ENCODE measurements around the gene SLC4A1.

The SLC4A1 gene

GRCh38 chr17:44267818-44268490 lies at the start of gene SLC4A1:
Gene SLC4A1, minus strand, starts transcription at chr17:44268135. Its CDS starts 5,269 bp downstream, at chr17:44262866.
- Histone ChIP-seq H3K79me2 (ENCODE audit: insufficient read depth, low read length) (no peaks in the 10 kb centered on the region), H3K36me3 (ENCODE audit: insufficient read depth, low read length) (no peaks in the 10 kb centered on the region), H3K9me3 (ENCODE audit: insufficient read depth, low read length, severe bottlenecking) (no peaks in the 10 kb centered on the region), H3K9ac (ENCODE audit: low read depth, low read length) (no peak within 1 kb of the TSS), H3K4me1 (ENCODE audit: insufficient read depth, low read length) (no peaks in the 10 kb centered on the region), H2AFZ (ENCODE audit: low read depth, low read length) (no peak within 1 kb of the TSS), H3K4me2 (ENCODE audit: insufficient read depth, low read length) (no peak within 1 kb of the TSS), H3K4me3 (ENCODE audit: low read depth in 1 of 2, low read length in 2 of 2) (no peak within 1 kb of the TSS), H3K27me3 (ENCODE audit: insufficient read depth, low read length, poor library complexity) (peaks cover 1% of the 10 kb centered on the region), H3K27ac (ENCODE audit: low read length) (no peak within 1 kb of the TSS), H4K20me1 (ENCODE audit: insufficient read depth, low read length) (no peaks in the 10 kb centered on the region)
- DNase-seq (no peak), ATAC-seq (ENCODE audit: insufficient read depth, low read depth) (no peak)
- TF ChIP-seq, protein P1, sequence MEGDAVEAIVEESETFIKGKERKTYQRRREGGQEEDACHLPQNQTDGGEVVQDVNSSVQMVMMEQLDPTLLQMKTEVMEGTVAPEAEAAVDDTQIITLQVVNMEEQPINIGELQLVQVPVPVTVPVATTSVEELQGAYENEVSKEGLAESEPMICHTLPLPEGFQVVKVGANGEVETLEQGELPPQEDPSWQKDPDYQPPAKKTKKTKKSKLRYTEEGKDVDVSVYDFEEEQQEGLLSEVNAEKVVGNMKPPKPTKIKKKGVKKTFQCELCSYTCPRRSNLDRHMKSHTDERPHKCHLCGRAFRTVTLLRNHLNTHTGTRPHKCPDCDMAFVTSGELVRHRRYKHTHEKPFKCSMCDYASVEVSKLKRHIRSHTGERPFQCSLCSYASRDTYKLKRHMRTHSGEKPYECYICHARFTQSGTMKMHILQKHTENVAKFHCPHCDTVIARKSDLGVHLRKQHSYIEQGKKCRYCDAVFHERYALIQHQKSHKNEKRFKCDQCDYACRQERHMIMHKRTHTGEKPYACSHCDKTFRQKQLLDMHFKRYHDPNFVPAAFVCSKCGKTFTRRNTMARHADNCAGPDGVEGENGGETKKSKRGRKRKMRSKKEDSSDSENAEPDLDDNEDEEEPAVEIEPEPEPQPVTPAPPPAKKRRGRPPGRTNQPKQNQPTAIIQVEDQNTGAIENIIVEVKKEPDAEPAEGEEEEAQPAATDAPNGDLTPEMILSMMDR (IDR thresholded peaks at IDR 0.05; ENCODE audit: borderline replicate concordance, extremely low read depth, low read length, poor library complexity, severe bottlenecking) = no peak
- TF ChIP-seq EZH2 (IDR thresholded peaks at IDR 0.05; ENCODE audit: borderline replicate concordance, low read depth, low read length, severe bottlenecking) = no peak

DNA sequence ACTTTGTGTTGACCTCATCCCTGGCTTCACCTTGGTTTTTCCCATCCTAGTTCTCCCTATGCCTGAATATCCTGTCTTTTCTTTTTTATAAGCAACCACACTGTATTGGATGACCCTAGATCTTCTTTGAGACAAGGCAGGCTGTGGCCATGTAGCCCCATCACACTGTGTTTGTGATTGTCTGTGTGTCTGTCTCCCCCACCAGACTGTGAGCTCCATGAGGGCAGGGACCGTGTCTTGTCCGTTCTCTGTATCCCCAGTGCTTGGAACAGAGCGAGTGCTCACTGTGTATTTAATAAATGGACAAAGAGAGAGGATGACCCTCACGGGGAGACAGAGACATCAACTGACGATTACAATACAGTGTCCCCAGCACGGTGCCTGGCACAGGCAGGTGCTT lies 49.6 kb upstream of the SLC4A1 start:
- no peak overlapping the region for H3K27ac ChIP-seq (ENCODE audit: low read length)

GRCh38 chr17:44315760-44316731 lies 48.1 kb upstream of the SLC4A1 start:
- no peak overlapping the region for H3K9ac ChIP-seq (ENCODE audit: low read depth, low read length)

More for the DNA sequence above, 49.6 kb upstream of the SLC4A1 start:
- ATAC-seq (ENCODE audit: insufficient read depth, low read depth) = no peak
- no peaks in the 10 kb centered on the region for H3K9me3 ChIP-seq (ENCODE audit: insufficient read depth, low read length, severe bottlenecking)
- H3K4me2 ChIP-seq (ENCODE audit: insufficient read depth, low read length) = no peak overlapping the region
- H3K9ac ChIP-seq (ENCODE audit: low read depth, low read length) = no peak overlapping the region
- H3K4me3 ChIP-seq (ENCODE audit: low read depth in 1 of 2, low read length in 2 of 2) = no peak overlapping the region
- no peak for DNase-seq
- H4K20me1 ChIP-seq (ENCODE audit: insufficient read depth, low read length) = peaks cover 27% of the 10 kb centered on the region
- TF ChIP-seq, protein P1 (IDR thresholded peaks at IDR 0.05; ENCODE audit: borderline replicate concordance, extremely low read depth, low read length, poor library complexity, severe bottlenecking) = no peak
- no peak for TF ChIP-seq EZH2 (IDR thresholded peaks at IDR 0.05; ENCODE audit: borderline replicate concordance, low read depth, low read length, severe bottlenecking)
- H3K36me3 ChIP-seq (ENCODE audit: insufficient read depth, low read length) = peaks cover 33% of the 10 kb centered on the region
- H3K79me2 ChIP-seq (ENCODE audit: insufficient read depth, low read length) = peaks cover 4% of the 10 kb centered on the region; the same call in 1 of the 2 replicates
- peaks cover 17% of the 10 kb centered on the region for H3K27me3 ChIP-seq (ENCODE audit: insufficient read depth, low read length, poor library complexity)
- no peak overlapping the region for H2AFZ ChIP-seq (ENCODE audit: low read depth, low read length)
- H3K4me1 ChIP-seq (ENCODE audit: insufficient read depth, low read length) = peaks cover 4% of the 10 kb centered on the region

More at GRCh38 chr17:44315760-44316731, 48.1 kb upstream of the SLC4A1 start:
- no peaks in the 10 kb centered on the region for H3K79me2 ChIP-seq (ENCODE audit: insufficient read depth, low read length)
- no peaks in the 10 kb centered on the region for H3K4me1 ChIP-seq (ENCODE audit: insufficient read depth, low read length)
- no peak overlapping the region for H3K27ac ChIP-seq (ENCODE audit: low read length)
- H3K4me2 ChIP-seq (ENCODE audit: insufficient read depth, low read length) = no peak overlapping the region
- H3K36me3 ChIP-seq (ENCODE audit: insufficient read depth, low read length) = peaks cover 18% of the 10 kb centered on the region
- H3K9me3 ChIP-seq (ENCODE audit: insufficient read depth, low read length, severe bottlenecking) = no peaks in the 10 kb centered on the region
- no peak for ATAC-seq (ENCODE audit: insufficient read depth, low read depth)
- no peak overlapping the region for H3K4me3 ChIP-seq (ENCODE audit: low read depth in 1 of 2, low read length in 2 of 2)
- H3K27me3 ChIP-seq (ENCODE audit: insufficient read depth, low read length, poor library complexity) = peaks cover 17% of the 10 kb centered on the region
- DNase-seq = no peak
- H2AFZ ChIP-seq (ENCODE audit: low read depth, low read length) = no peak overlapping the region
- peaks cover 19% of the 10 kb centered on the region for H4K20me1 ChIP-seq (ENCODE audit: insufficient read depth, low read length)
- TF ChIP-seq EZH2 (IDR thresholded peaks at IDR 0.05; ENCODE audit: borderline replicate concordance, low read depth, low read length, severe bottlenecking) = no peak
- TF ChIP-seq, protein P1 (IDR thresholded peaks at IDR 0.05; ENCODE audit: borderline replicate concordance, extremely low read depth, low read length, poor library complexity, severe bottlenecking) = no peak

All from DND-41 (cell line).